Measurements from ENCODE around the gene RBFOX1.

DNA sequence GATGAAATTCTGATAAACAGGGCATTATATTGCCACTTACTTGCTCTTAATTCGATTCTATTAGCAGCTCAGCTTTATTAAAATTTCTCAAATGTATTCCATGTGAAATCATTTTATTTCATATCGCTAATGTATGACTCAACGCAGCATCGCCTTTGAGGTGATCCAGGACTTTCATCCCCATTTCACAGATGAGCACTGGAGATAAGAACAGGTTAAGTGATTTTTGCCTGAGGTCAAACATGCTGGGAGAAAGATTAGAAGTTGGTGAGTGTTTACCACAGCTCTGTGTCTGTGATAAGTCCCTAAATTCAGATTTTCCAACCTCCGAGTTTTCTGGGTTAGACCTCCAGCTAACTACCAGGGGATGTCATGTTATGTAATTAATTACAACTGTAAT lies 43.6 kb downstream of the RBFOX1 start:
- TF ChIP-seq POLR2A (IDR thresholded peaks at IDR 0.05) (no peak), POLR2AphosphoS5 (IDR thresholded peaks at IDR 0.05) (no peak), EP300 (IDR thresholded peaks at IDR 0.05) (no peak)
- TF ChIP-seq, protein P1, sequence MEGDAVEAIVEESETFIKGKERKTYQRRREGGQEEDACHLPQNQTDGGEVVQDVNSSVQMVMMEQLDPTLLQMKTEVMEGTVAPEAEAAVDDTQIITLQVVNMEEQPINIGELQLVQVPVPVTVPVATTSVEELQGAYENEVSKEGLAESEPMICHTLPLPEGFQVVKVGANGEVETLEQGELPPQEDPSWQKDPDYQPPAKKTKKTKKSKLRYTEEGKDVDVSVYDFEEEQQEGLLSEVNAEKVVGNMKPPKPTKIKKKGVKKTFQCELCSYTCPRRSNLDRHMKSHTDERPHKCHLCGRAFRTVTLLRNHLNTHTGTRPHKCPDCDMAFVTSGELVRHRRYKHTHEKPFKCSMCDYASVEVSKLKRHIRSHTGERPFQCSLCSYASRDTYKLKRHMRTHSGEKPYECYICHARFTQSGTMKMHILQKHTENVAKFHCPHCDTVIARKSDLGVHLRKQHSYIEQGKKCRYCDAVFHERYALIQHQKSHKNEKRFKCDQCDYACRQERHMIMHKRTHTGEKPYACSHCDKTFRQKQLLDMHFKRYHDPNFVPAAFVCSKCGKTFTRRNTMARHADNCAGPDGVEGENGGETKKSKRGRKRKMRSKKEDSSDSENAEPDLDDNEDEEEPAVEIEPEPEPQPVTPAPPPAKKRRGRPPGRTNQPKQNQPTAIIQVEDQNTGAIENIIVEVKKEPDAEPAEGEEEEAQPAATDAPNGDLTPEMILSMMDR (IDR thresholded peaks at IDR 0.05), result no peak
